Astrocyte (in vitro differentiated cells and primary cell): ENCODE results near the gene HSD17B2. TPM values are rescaled to one million over a fixed set of nuclear protein-coding genes. Genes with fewer than 3 reads are reported as not detected.

Experiments used
- DNase-seq: peaks from one replicate; pipeline ENCODE4 v3.0.0-alpha.2; 2010; ENCODE audit warnings: low read depth
- FAIRE-seq: peaks from 2 replicates; lab custom pipeline; 2011; peaks lifted over from hg19 to GRCh38; lab: Jason Lieb, UNC
- H2AFZ ChIP-seq: 2 replicates; pipeline ENCODE4 v1.6.0; 2012; ENCODE audit warnings: low read depth, low read length, inconsistent platforms
- H3K27ac ChIP-seq: 2 replicates; pipeline ENCODE4 v1.5.1; 2011; ENCODE audit warnings: low read depth, low read length, inconsistent platforms
- H3K27me3 ChIP-seq: 2 replicates; pipeline ENCODE4 v1.6.0; 2011; ENCODE audit warnings: low read length, inconsistent platforms; ENCODE audit not compliant: insufficient read depth
- H3K36me3 ChIP-seq: 2 replicates; pipeline ENCODE4 v1.5.1; 2011; ENCODE audit warnings: low read length, inconsistent platforms; ENCODE audit not compliant: insufficient read depth
- H3K4me1 ChIP-seq: 2 replicates; pipeline ENCODE4 v1.5.1; 2011; ENCODE audit warnings: low read length, inconsistent platforms; ENCODE audit not compliant: insufficient read depth
- H3K4me2 ChIP-seq: 2 replicates; pipeline ENCODE4 v1.6.0; 2012; ENCODE audit warnings: low read length, inconsistent platforms
- H3K4me3 ChIP-seq: 2 replicates; pipeline ENCODE4 v1.5.1; 2011; ENCODE audit warnings: low read depth, mild to moderate bottlenecking, low read length, inconsistent platforms; ENCODE audit not compliant: insufficient read depth
- H3K79me2 ChIP-seq: 2 replicates; pipeline ENCODE4 v1.6.0; 2012; ENCODE audit warnings: mild to moderate bottlenecking, low read length, inconsistent platforms; ENCODE audit not compliant: insufficient read depth
- H3K9ac ChIP-seq: 2 replicates; pipeline ENCODE4 v1.6.0; 2012; ENCODE audit warnings: mild to moderate bottlenecking, low read length, inconsistent platforms
- H3K9me3 ChIP-seq: 2 replicates; pipeline ENCODE4 v1.5.1; 2012; ENCODE audit warnings: low read depth, mild to moderate bottlenecking, low read length, inconsistent platforms; ENCODE audit not compliant: insufficient read depth
- H4K20me1 ChIP-seq: 2 replicates; pipeline ENCODE4 v1.6.0; 2012; ENCODE audit warnings: low read length, inconsistent platforms; ENCODE audit not compliant: insufficient read depth
- H3K27ac Mint-ChIP-seq: one replicate; pipeline ENCODE4 v1.8.0; 2021; ENCODE audit warnings: mild to moderate bottlenecking, mixed read lengths; ENCODE audit not compliant: unreplicated experiment
- H3K27me3 Mint-ChIP-seq: one replicate; pipeline ENCODE4 v1.8.0; 2021; ENCODE audit warnings: low read depth, mixed read lengths; ENCODE audit not compliant: unreplicated experiment
- H3K36me3 Mint-ChIP-seq: one replicate; pipeline ENCODE4 v1.8.0; 2021; ENCODE audit warnings: low read depth, mixed read lengths; ENCODE audit not compliant: unreplicated experiment
- H3K4me1 Mint-ChIP-seq: one replicate; pipeline ENCODE4 v1.8.0; 2021; ENCODE audit warnings: low read depth, mixed read lengths; ENCODE audit not compliant: unreplicated experiment
- H3K4me3 Mint-ChIP-seq: one replicate; pipeline ENCODE4 v1.8.0; 2021; ENCODE audit warnings: mild to moderate bottlenecking, moderate library complexity, mixed read lengths; ENCODE audit not compliant: unreplicated experiment
- H3K9me3 Mint-ChIP-seq: one replicate; pipeline ENCODE4 v1.8.0; 2021; ENCODE audit warnings: mild to moderate bottlenecking, mixed read lengths; ENCODE audit not compliant: unreplicated experiment
- EZH2 ChIP-seq: IDR thresholded peaks from 2 replicates; pipeline ENCODE4 v1.6.1; 2012; ENCODE audit warnings: mild to moderate bottlenecking, low read length, inconsistent platforms; ENCODE audit not compliant: insufficient read depth
- total RNA-seq: library from RNA; stranded (reverse); gene quantifications from 2 replicates; pipeline ENCODE4 v1.2.1, GENCODE V29; 2021
- TF ChIP-seq, protein P1 (sequence below): IDR thresholded peaks from 2 replicates; pipeline ENCODE4 v1.5.1; 2011; ENCODE audit warnings: low read depth, mild to moderate bottlenecking, inconsistent platforms, low read length, moderate library complexity; ENCODE audit not compliant: insufficient read depth

The HSD17B2 gene
- total RNA-seq, 1 donor from 2014 or later, result 0.20 TPM

DNA sequence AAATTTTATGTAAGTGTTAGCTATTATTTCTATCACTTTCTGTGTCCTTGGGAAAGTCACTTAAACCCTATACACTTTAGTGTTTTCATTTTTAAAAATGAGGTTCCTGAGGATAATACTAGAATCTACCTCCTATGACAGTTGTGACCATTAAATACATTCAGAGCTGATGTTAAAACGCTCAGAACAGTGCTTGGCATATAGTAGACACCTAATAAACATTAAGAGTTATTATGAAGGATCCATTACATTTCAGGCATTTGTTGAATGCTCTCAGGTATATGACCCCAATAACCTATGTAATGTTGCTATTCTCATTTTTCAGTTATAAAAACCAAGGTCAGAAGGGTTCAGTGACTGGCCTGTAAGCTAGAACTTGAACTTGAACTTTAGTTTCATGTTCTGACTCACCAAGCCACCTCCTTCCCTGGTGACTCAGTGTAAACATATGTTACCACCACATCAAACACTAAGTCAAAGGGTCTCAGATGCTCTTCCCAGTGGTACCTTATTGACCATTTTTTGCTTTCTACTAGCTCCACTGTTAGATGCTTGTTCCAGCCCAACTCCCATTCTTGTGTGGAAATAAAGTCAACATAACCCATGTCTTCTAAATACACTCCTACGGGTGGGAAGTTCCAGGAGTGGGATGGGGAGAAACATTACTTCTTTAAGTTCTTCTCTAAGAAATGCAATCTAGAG lies 47.6 kb downstream of the HSD17B2 start:
- Mint-ChIP-seq H3K9me3 (peaks cover 12% of the 10 kb centered on the region), H3K4me1 (peaks cover 4% of the 10 kb centered on the region), H3K4me3 (no peak overlapping the region), H3K27ac (no peak overlapping the region), H3K36me3 (no peaks in the 10 kb centered on the region), H3K27me3 (peaks cover 54% of the 10 kb centered on the region)
- Histone ChIP-seq H3K27ac (no peak overlapping the region), H3K9me3 (peaks cover 2% of the 10 kb centered on the region), H3K4me1 (no peaks in the 10 kb centered on the region), H4K20me1 (no peaks in the 10 kb centered on the region), H3K4me3 (no peak overlapping the region), H2AFZ (no peak overlapping the region), H3K79me2 (no peaks in the 10 kb centered on the region), H3K4me2 (peak overlapping the region; percentile 20), H3K9ac (no peak overlapping the region), H3K27me3 (no peaks in the 10 kb centered on the region), H3K36me3 (no peaks in the 10 kb centered on the region)
- TF ChIP-seq, protein P1, sequence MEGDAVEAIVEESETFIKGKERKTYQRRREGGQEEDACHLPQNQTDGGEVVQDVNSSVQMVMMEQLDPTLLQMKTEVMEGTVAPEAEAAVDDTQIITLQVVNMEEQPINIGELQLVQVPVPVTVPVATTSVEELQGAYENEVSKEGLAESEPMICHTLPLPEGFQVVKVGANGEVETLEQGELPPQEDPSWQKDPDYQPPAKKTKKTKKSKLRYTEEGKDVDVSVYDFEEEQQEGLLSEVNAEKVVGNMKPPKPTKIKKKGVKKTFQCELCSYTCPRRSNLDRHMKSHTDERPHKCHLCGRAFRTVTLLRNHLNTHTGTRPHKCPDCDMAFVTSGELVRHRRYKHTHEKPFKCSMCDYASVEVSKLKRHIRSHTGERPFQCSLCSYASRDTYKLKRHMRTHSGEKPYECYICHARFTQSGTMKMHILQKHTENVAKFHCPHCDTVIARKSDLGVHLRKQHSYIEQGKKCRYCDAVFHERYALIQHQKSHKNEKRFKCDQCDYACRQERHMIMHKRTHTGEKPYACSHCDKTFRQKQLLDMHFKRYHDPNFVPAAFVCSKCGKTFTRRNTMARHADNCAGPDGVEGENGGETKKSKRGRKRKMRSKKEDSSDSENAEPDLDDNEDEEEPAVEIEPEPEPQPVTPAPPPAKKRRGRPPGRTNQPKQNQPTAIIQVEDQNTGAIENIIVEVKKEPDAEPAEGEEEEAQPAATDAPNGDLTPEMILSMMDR, result no peak
- TF ChIP-seq EZH2, result no peak
- FAIRE-seq, result no peak
- peak; percentile 60 for DNase-seq

DNA sequence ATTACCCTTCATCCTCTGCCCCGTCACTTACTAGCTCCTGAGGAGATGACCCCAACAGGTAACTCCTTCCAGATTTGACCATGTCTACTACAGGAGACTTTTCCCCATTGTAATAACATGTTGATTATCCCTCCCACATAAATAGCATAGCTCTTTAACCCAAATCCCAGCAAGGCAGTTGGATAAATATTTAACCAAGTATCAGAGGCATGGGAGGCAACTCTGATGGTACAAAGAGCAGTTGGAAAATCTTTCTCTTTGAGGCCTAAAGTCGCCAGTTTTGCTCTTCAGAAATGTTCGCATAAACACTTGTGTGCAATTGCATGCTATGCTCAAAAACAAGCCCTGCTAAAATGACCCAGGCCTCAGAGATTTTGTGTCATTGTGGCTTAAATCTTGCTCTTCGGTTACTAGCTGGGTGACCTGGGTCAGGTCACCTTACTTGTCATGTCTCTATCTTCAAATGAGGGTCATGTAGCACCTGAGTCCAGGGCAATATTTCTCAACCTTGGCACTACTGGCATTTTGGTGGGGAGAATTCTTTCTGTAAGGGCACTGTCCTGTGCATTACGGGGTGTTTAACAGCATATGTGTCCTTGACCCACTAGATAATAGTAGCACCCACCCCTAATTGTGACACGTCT lies 48.8 kb downstream of the HSD17B2 start:
- Mint-ChIP-seq H3K27ac (no peak overlapping the region), H3K4me1 (peaks cover 4% of the 10 kb centered on the region), H3K9me3 (peaks cover 9% of the 10 kb centered on the region), H3K27me3 (peaks cover 51% of the 10 kb centered on the region), H3K36me3 (no peaks in the 10 kb centered on the region), H3K4me3 (no peak overlapping the region)
- DNase-seq (no peak), FAIRE-seq (no peak)
- H3K4me1 ChIP-seq, result no peaks in the 10 kb centered on the region
- H4K20me1 ChIP-seq, result no peaks in the 10 kb centered on the region
- H3K79me2 ChIP-seq, result no peaks in the 10 kb centered on the region
- no peak overlapping the region for H3K4me3 ChIP-seq
- no peak overlapping the region for H3K27ac ChIP-seq
- no peak overlapping the region for H3K9ac ChIP-seq
- no peak overlapping the region for H3K4me2 ChIP-seq
- TF ChIP-seq, protein P1, result no peak
- no peak for TF ChIP-seq EZH2
- H3K9me3 ChIP-seq, result peaks cover 2% of the 10 kb centered on the region
- H3K36me3 ChIP-seq, result no peaks in the 10 kb centered on the region
- H2AFZ ChIP-seq, result no peak overlapping the region
- H3K27me3 ChIP-seq, result no peaks in the 10 kb centered on the region
